ENCODE results near the gene SCD. TPM values are rescaled to one million over a fixed set of nuclear protein-coding genes. Genes with fewer than 3 reads are reported as not detected.

The SCD gene
- total RNA-seq, 1 experiment from 2014 or later = 449 TPM

DNA sequence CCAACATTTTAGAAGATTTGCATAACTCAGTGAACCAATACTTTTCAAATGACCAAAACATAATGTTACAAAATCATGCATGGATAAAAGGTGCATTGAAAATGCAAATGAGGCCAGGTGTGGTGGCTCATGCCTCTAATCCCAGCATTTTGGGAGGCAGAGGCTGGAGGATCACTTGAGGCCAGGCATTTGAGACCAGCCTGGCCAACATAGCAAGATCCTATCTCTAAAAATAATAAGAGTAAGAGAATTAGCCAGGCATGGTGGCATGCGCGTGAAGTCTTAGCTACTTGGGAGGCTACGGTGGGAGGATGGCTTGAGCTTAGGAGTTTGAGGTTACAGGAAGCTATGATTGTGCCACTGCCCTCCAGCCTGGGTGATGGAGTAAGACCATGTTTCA lies 33.4 kb downstream of the SCD start:
- Histone ChIP-seq H3K27me3 (replicated peaks; ENCODE audit: control insufficient read depth, insufficient read depth, low read length) (no peaks in the 10 kb centered on the region), H3K4me3 (ENCODE audit: low read depth, low read length) (no peak overlapping the region), H3K36me3 (ENCODE audit: control insufficient read depth, insufficient read depth, low read length) (no peaks in the 10 kb centered on the region), H3K9me3 (no peaks in the 10 kb centered on the region), H3K4me1 (peaks cover 7% of the 10 kb centered on the region)
- peaks cover 16% of the 10 kb centered on the region for H3K36me3 Mint-ChIP-seq (ENCODE audit: insufficient read depth, unreplicated experiment)
- H3K4me3 Mint-ChIP-seq (ENCODE audit: unreplicated experiment) = no peak overlapping the region
- H3K27me3 Mint-ChIP-seq (ENCODE audit: insufficient read depth, unreplicated experiment) = no peaks in the 10 kb centered on the region
- H3K9me3 Mint-ChIP-seq (ENCODE audit: unreplicated experiment) = no peaks in the 10 kb centered on the region
- TF ChIP-seq, protein P1, sequence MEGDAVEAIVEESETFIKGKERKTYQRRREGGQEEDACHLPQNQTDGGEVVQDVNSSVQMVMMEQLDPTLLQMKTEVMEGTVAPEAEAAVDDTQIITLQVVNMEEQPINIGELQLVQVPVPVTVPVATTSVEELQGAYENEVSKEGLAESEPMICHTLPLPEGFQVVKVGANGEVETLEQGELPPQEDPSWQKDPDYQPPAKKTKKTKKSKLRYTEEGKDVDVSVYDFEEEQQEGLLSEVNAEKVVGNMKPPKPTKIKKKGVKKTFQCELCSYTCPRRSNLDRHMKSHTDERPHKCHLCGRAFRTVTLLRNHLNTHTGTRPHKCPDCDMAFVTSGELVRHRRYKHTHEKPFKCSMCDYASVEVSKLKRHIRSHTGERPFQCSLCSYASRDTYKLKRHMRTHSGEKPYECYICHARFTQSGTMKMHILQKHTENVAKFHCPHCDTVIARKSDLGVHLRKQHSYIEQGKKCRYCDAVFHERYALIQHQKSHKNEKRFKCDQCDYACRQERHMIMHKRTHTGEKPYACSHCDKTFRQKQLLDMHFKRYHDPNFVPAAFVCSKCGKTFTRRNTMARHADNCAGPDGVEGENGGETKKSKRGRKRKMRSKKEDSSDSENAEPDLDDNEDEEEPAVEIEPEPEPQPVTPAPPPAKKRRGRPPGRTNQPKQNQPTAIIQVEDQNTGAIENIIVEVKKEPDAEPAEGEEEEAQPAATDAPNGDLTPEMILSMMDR (IDR thresholded peaks at IDR 0.05; ENCODE audit: insufficient read depth in 1 of 2, low read depth in 1 of 2, low read length in 1 of 2, severe bottlenecking in 1 of 2, unreplicated experiment in 1 of 2) = no peak
- intact Hi-C loops (cut with micrococcal nuclease; ENCODE audit: unreplicated experiment) = no loop called here
- H3K4me1 Mint-ChIP-seq (ENCODE audit: low read depth, unreplicated experiment) = peaks cover 7% of the 10 kb centered on the region
- POLR2A ChIA-PET = interaction anchor here (0.9 kb wide), 1 partner anchor 27 kb away, joined by 4 read pairs; no protein-coding TSS in a partner anchor
- no peak overlapping the region for H3K27ac Mint-ChIP-seq (ENCODE audit: unreplicated experiment)
- CTCF ChIA-PET = no interaction called here
- no TSS peak for BruUV-seq (replicated peaks)
- no peak for DNase-seq

DNA sequence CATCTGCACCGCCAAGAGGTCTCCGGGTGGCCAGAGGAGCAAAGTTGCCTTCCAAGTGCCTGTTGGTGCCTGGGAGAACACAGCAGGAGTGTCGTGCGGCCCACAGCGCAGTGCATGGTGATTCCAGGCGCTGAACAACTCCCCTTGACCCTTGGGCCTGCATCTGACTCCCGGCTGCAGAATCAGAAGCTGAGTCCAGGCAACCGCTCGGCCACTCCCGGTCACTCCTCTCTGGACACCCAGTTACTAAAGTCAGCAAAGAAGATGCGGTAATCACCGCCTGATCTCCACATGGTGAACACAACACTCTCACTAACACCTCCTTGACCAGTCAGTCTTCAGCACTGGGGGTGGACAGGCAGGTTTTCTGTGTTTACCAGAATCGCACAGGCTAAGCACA lies 35.5 kb downstream of the SCD start:
- H3K27me3 Mint-ChIP-seq (ENCODE audit: insufficient read depth, unreplicated experiment) = no peaks in the 10 kb centered on the region
- no peak overlapping the region for H3K4me3 Mint-ChIP-seq (ENCODE audit: unreplicated experiment)
- no peak overlapping the region for H3K4me3 ChIP-seq (ENCODE audit: low read depth, low read length)
- peaks cover 11% of the 10 kb centered on the region for H3K36me3 Mint-ChIP-seq (ENCODE audit: insufficient read depth, unreplicated experiment)
- ChIA-PET CTCF (no interaction called here), POLR2A (no interaction called here)
- intact Hi-C loops (cut with micrococcal nuclease; ENCODE audit: unreplicated experiment) = no loop called here
- TF ChIP-seq, protein P1 (IDR thresholded peaks at IDR 0.05; ENCODE audit: insufficient read depth in 1 of 2, low read depth in 1 of 2, low read length in 1 of 2, severe bottlenecking in 1 of 2, unreplicated experiment in 1 of 2) = no peak
- no TSS peak for BruUV-seq (replicated peaks)
- no peaks in the 10 kb centered on the region for H3K9me3 ChIP-seq
- DNase-seq = no peak
- H3K36me3 ChIP-seq (ENCODE audit: control insufficient read depth, insufficient read depth, low read length) = no peaks in the 10 kb centered on the region
- H3K4me1 Mint-ChIP-seq (ENCODE audit: low read depth, unreplicated experiment) = no peaks in the 10 kb centered on the region
- H3K27me3 ChIP-seq (replicated peaks; ENCODE audit: control insufficient read depth, insufficient read depth, low read length) = no peaks in the 10 kb centered on the region
- H3K4me1 ChIP-seq = no peaks in the 10 kb centered on the region
- no peak overlapping the region for H3K27ac Mint-ChIP-seq (ENCODE audit: unreplicated experiment)
- no peaks in the 10 kb centered on the region for H3K9me3 Mint-ChIP-seq (ENCODE audit: unreplicated experiment)

DNA sequence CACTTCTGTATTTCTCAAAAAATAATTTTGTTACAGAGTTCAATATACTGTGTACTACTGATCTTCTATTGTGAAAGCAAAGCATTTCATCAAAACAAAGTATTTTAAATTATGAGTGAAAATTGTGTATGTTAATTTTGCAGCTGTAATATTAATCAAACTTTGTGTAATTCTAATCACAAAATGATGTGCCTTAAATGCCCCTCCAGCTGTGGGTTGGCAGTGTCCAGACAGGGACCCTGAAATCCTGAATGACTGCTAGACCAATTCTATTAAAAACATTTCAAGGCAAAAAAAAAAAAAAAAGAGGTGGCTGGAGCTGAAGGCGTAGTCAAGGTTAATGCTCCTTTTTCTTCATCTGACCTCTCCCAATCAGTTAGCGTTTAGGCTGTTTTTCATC lies 36.2 kb downstream of the SCD start:
- H3K27ac Mint-ChIP-seq (ENCODE audit: unreplicated experiment) = no peak overlapping the region
- Histone ChIP-seq H3K4me1 (no peaks in the 10 kb centered on the region), H3K9me3 (no peaks in the 10 kb centered on the region), H3K27me3 (replicated peaks; ENCODE audit: control insufficient read depth, insufficient read depth, low read length) (no peaks in the 10 kb centered on the region), H3K36me3 (ENCODE audit: control insufficient read depth, insufficient read depth, low read length) (no peaks in the 10 kb centered on the region), H3K4me3 (ENCODE audit: low read depth, low read length) (no peak overlapping the region)
- peaks cover 11% of the 10 kb centered on the region for H3K36me3 Mint-ChIP-seq (ENCODE audit: insufficient read depth, unreplicated experiment)
- H3K9me3 Mint-ChIP-seq (ENCODE audit: unreplicated experiment) = no peaks in the 10 kb centered on the region
- no TSS peak for BruUV-seq (replicated peaks)
- no peak for DNase-seq
- no peak overlapping the region for H3K4me3 Mint-ChIP-seq (ENCODE audit: unreplicated experiment)
- POLR2A ChIA-PET = no interaction called here
- CTCF ChIA-PET = interaction anchor here (0.7 kb wide), 2 partner anchors 9 to 495 kb away, joined by 3 to 4 read pairs; no protein-coding TSS in a partner anchor
- intact Hi-C loops (cut with micrococcal nuclease; ENCODE audit: unreplicated experiment) = no loop called here
- H3K4me1 Mint-ChIP-seq (ENCODE audit: low read depth, unreplicated experiment) = no peaks in the 10 kb centered on the region
- TF ChIP-seq, protein P1 (IDR thresholded peaks at IDR 0.05; ENCODE audit: insufficient read depth in 1 of 2, low read depth in 1 of 2, low read length in 1 of 2, severe bottlenecking in 1 of 2, unreplicated experiment in 1 of 2) = no peak
- no peaks in the 10 kb centered on the region for H3K27me3 Mint-ChIP-seq (ENCODE audit: insufficient read depth, unreplicated experiment)

Measured in Caco-2 (cell line).